Erythroblast (primary cell): ENCODE results near the gene CASP9.

Experiments
- DNase-seq, 2 experiments: peaks; one replicate each; lab custom pipeline; 2025; lab: John Stamatoyannopoulos, UW
- GATA1 ChIP-seq: IDR thresholded peaks from 2 replicates; pipeline ENCODE4 v1.6.1; 2011; ENCODE audit warnings: low read depth, mild to moderate bottlenecking, control low read depth, low read length, moderate library complexity
- POLR2A ChIP-seq: IDR thresholded peaks from 2 replicates; pipeline ENCODE4 v1.6.1; 2011; ENCODE audit warnings: mild to moderate bottlenecking, low read length

The CASP9 gene

DNA sequence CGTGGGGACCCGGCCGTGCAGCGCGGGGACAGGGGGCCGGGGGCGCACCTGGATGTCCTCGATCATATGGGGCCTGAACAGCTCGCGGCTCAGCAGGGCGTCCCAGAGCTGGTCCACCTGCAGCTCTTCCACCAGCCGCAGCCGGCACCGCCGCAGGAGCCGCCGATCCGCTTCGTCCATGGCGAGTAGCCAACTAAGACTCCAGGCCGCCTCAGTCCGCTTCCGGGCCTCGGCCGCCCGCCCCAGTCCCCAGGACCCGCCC lies at the start of gene CASP9:
TSS of gene CASP9 (minus strand) at position 195 of the 262 bp plus-strand sequence. CDS start at position 180, 15 bp downstream.
- no peak for DNase-seq
- TF ChIP-seq GATA1 (no peak), POLR2A (no peak)

DNA sequence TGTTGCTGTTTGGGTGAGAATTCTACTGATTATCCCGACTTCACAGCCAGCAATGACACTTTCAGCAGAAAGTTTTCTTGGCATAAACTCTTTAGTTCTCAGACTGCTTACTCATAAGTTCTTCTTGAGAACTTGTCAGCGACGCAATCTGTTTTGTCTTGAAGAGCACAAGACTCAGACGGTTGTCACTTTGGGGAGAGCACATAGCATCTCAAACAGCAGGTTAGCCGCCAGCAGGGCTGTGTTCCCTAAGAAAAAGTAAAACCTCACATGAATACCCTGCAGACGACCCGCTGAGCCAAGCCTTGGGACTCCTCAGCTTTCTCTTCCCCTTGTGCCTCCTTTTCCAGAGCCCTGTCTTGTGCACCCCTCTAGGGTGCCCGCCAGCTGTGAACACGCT lies 49.5 kb upstream of the CASP9 start:
- no peak for DNase-seq
- no peak for TF ChIP-seq GATA1
- TF ChIP-seq POLR2A, result no peak

DNA sequence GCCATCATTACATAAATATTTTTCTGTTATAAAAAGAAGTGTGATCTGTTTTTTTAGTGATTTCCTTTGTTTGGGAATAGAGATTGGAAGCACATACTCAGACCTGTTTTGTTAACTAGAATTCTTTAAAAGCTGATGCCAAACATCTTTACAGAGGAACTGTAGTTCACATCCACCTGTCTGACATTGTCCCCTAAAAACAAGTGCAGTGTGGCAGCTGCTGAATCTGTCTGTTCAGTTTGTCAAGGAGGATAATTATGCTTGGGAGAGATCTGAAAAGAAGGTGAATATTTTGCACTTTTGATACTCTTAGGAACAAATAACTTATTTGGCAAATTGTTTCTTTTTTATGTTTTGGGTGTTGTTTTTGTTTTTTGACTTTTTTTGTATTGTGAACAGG lies 47.3 kb upstream of the CASP9 start:
- TF ChIP-seq POLR2A, result no peak
- no peak for TF ChIP-seq GATA1
- DNase-seq, result no peak

DNA sequence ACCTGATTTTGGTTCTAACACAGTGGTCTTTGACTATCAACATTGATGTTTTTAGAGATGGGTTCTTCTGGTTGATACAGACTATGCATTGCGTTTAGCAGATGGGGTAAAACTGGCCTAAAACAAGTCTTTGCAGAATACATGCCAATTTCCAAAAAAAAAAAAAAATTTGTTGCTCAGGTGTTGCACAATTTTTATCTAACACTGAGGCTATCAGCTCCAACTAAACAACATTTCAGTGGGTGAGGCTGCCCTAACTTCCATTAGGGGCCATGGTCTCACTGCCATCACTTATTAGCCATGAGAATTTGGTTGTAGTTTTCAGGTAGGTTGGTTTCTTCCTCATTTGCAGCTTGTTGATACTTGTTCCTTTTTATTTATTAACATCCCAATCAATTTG lies 46.8 kb upstream of the CASP9 start:
- no peak for TF ChIP-seq GATA1
- no peak for TF ChIP-seq POLR2A
- no peak for DNase-seq

DNA sequence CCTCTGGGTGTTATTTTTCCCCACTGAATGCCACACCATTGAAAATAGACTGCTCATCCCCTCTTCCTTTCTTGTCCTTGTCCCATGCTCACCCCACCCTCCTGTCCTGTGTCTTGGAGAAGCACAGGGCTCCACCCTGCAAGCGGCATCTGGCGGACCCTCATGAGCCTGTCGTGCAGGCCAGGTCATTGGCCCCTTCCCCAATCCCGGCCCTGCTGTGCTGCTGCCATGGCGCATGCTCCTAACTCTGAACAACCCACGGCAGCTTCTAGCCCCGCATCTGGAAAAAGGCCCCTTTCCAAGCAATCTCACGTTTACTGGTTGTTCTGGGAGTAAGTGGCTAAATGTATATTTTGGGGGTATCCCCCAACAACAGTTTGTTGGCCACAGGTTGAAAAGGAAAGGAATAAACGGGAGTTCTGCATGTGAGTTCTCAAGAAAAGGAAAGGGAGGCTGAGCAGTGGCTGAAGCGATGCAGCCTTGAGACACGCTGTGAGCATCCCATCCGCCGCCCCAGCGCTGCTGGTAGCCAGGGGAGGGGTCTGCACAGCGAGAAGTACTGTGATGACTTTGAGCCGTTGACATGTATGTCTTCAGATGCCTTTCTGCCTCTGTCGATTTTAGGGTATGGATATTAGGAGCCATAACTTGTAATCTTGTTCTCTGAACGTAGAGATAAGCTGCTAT lies 44.5 kb upstream of the CASP9 start:
- DNase-seq, result no peak
- TF ChIP-seq GATA1, result no peak
- TF ChIP-seq POLR2A, result no peak

DNA sequence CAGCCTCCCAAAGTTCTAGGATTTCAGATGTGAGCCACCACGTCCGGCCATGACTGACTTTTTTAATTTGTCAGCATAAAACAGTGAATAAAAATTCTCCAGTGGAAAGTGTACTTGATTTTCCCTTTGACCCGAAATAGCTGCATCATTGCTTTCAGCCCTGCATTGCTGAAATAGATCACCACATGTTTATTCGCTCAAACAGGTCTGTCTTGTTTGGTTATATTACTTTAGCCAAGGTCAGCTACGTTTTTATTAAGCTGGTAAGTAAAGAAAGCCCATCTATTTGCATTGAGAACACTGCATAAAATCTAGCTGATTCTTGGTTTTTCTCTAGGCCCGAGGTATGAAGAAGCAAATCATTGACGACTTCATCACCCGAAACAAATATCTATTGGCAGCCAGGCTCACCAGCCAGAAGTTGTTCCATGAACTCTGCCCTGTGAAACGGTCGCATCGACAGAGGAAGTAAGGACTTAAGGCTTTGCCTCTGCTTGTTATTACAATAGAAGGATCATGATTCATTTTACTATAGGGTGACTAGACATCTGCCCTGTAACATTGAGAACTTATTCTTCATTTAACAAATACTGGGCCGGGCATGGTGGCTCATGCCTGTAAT lies 35.3 kb upstream of the CASP9 start:
- TF ChIP-seq POLR2A, result no peak
- TF ChIP-seq GATA1, result no peak
- no peak for DNase-seq

DNA sequence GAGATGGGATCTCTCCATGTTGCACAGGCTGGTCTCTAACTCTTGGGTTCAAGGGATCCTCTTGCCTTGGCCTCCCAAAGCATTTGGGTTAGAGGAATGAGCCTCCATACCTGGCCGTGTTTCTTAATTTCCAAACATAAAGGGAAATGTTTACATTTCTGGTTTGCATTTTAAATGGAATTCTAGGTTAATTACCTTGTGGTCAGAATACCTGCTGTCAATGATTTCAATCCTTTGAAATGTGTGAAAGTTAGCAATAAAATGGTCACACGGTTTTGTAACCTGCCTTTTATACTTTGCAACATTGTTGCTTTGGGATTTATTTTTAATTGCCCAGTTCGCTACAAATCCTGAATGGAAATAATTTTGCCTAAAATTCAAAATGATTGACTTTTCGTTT lies 34.5 kb upstream of the CASP9 start:
- TF ChIP-seq GATA1 (no peak), POLR2A (no peak)
- no peak for DNase-seq

DNA sequence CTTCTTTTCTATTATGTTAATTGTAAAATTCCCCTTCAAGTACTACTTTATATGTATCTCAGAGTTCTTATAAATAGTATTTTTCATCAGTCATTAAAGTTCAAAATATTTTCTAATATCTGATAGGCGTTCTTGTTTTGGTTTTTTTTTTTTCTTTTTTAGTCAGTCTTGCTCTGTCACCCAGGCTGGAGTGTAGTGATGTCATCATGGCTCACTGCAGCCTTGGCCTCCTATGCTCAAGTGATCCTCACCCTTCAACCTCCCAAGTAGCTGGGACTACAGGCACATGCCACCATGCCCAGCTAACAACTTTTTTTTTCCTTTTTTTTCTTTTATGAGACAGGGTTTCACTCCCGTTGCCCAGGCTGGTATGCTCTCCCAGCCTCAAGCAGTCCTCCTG lies 33.6 kb upstream of the CASP9 start:
- DNase-seq, result peak in 1 of 2 experiments; percentile 54
- TF ChIP-seq GATA1 (no peak), POLR2A (no peak)

DNA sequence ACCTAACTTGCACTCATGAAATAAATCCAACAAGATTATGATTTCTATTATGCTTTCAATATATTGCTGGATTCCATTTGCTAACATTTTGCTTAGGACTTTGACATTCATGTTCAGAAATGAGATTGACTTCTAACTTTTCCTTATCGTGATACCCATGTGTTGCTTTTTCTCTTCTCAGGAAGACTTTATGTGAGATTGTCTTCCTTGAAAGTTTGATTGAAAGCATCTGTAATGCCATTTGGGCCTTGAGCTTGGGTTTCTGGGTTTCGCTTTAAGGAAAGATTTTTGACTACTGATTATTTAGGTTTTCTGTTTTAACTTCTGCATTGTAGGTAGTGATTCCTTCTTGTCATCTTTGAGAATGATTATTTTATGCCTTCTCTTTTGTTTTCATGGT lies 33.0 kb upstream of the CASP9 start:
- DNase-seq, result no peak
- TF ChIP-seq POLR2A (no peak), GATA1 (no peak)

DNA sequence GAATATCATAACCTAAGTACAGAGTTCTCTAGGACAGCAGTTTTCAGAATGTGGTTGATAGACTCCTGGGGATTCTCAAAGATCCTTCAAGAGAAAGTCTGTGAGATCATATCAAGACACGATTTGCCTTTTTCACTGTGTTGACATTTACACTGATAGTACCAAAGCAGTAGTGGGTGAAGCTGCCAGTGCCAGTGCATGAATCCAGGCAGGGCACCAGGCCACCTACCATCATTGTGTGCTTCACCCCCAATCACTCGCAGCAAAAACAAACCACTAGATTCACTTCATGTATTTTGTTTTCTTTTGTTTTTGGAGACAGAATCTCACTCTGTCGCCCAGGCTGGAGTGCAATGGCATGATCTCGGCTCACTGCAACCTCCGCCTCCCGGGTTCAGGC lies 26.6 kb upstream of the CASP9 start:
- TF ChIP-seq GATA1 (no peak), POLR2A (no peak)
- DNase-seq, result no peak

DNA sequence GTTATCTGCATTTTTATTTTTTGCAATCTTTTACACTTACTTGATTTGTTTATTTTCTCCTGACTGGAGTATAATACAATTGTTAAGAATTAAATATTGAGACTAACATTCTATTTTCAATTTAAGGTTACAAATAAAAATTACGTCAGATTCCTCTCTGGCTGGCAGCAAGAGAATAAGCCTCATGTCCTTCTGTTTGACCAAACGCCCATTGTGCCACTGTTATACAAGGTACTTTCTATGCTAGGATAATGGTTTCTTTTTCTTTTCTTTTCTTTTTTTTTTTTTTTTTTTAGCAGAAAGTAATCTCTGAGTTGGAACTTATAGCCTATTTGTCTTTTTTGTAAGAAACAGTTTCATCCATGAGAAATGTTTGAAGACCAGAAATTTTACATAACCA lies 22.6 kb upstream of the CASP9 start:
- TF ChIP-seq GATA1 (no peak), POLR2A (no peak)
- DNase-seq, result no peak

DNA sequence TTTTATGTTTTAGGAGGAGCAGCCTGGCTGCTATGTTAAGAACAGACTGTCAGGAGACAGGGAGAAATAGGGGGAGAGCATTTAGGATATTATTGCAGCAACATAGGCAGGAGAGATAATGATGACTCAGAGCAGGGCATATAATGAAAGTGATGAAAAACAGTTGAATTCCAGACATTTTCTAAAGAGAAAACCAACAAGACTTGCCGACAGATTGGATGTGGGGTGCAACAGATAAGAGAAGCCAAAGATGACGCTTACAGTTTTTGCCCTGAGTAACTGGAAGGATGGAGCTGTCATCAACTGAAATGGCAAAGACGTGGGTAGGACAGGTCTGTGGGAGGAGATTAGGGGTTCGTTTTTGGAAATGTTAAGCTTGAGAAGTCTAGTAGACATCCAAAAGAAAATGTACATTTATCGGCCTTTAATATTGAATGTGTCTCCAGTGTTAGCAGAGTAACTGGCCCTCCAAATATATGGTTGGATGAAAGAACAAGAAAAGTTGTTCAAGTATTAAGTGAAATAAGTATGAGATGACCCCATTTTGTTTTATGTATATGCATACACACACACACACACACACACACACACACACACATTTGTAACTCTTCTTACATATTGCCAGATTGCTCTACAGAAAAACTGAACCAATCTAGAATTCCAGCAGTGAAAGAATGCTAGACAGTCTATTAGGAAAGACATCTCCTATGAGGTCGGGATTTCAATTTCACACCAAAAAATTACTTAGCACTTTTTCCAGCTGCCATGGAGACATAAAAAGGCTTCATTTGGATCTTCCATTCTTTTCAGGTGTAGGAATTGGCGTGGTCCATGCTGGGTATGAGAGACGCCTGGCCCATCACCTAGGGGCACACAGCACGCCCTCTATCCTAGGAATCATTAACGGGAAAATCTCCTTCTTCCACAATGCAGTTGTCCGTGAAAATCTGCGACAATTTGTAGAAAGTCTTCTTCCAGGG lies 19.9 kb upstream of the CASP9 start:
- peak; percentile 87 to 88 for DNase-seq
- TF ChIP-seq GATA1, result no peak
- TF ChIP-seq POLR2A, result peak; percentile 8

DNA sequence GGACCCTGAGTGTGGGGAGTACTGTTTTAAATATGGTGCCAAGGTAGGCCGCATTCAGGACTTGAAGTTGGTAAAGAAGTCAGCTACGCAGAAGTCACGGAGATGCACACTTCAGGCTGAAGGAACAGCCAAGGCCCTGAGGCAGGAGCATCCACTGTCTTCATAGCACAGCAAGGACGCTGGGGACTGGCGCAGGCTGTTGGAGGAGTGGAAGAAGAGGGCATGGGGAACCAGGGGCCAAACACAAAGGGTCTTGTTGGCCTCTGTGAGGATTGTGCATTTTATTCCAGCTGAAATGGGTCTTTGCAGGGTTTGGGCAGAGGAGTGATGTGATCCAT lies 19.2 kb upstream of the CASP9 start:
- DNase-seq, result no peak
- TF ChIP-seq POLR2A, result peak; percentile 3
- TF ChIP-seq GATA1, result no peak

DNA sequence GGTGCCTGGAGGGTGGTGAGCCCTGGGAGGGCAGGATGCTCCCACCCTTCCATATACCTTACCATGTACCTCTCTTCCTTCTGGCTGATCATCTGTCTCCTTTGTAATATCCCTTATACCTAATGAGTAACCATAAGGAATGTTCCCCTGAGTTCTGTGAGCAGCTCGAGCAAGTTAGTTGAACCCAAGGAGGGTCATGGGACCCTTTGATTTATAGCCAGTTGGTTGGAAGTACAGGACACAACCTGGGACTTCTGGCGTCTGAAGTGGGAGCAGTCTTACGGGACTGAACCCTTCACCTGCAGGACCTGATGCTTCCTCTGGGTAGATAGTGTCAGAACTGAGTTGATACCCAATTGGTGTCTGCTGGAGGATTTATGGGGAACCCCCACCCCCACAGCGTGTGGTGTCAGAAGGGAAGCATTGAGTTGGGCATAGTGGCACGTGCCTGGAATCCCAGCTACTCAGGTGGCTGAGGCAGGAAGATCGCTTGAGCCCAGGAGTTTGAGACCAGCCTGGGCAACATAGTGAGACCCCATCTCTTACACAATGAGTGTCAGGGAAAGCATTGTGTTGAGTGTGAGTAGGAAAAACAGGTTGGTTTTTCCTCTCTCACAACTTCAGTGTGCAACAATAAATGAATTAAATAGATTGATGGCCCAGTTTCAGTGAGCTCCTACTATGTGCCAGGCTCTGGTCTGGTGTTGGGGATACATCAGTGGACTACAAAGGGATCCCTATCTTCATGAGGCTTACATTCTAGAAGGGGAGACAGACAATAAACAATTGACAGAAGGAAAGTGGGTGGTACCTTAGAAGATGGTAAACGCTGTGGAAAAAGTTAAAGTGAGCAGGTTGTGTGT lies 18.6 kb upstream of the CASP9 start:
- TF ChIP-seq GATA1 (no peak), POLR2A (no peak)
- no peak for DNase-seq

DNA sequence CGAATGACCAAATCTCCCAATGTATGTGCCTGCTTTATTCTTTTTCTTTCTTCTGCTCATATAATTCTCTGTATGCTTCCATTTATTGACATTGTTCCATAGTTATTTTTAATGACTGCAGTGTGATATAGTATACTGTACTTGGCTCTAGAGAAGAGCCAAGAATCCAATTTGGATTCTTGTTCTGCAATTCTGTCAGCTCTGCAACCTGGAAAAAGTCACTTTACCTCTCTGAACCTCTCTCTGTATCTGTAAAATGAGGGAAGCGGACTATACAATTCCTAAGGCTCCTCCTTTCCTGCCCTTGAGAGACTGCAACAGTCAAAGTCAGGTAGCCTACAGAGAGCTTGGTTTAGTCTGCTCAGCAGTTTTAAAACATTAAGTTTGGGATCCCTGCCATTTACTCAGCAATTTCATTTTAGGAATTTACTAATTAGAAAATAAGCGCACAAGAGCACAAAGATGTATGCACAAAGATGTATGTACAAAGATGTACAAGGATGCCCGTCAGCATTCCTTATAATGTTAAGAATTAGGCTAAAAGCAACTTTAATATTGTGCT lies 17.3 kb upstream of the CASP9 start:
- TF ChIP-seq POLR2A (no peak), GATA1 (no peak)
- DNase-seq, result no peak
